Pons (tissue), 1 donor: ENCODE results near the gene ESYT1.

Experiments
- DNase-seq: peaks from one replicate; pipeline ENCODE4 v3.0.0-alpha.2; 2016; ENCODE audit warnings: low spot score

The ESYT1 gene

GRCh38 chr12:56188778-56189098 is 60.7 kb downstream of the ESYT1 start:
- DNase-seq: no peak

GRCh38 chr12:56189099-56189917 is 61.2 kb downstream of the ESYT1 start, which contains the start of gene SMARCC2:
Gene SMARCC2 (minus strand): TSS chr12:56189483. CDS start chr12:56189461, 22 bp downstream.
- peak; percentile 78 for DNase-seq

- DNase-seq: peak; percentile 80
Measured at GRCh38 chr12:56189918-56190694, 62.0 kb downstream of the ESYT1 start.

GRCh38 chr12:56190695-56191155 is 62.7 kb downstream of the ESYT1 start:
- peak; percentile 16 for DNase-seq

GRCh38 chr12:56192582-56192981 is 64.5 kb downstream of the ESYT1 start:
- no peak for DNase-seq

- peak; percentile 94 for DNase-seq
Measured at GRCh38 chr12:56193025-56193578, 65.0 kb downstream of the ESYT1 start.
